Measurements from ENCODE around the gene NOG. TPM values are rescaled to one million over a fixed set of nuclear protein-coding genes. Genes with fewer than 3 reads are reported as not detected.

Gene NOG
- under 0.01 and 0.42 TPM in 2 replicates for total RNA-seq

DNA sequence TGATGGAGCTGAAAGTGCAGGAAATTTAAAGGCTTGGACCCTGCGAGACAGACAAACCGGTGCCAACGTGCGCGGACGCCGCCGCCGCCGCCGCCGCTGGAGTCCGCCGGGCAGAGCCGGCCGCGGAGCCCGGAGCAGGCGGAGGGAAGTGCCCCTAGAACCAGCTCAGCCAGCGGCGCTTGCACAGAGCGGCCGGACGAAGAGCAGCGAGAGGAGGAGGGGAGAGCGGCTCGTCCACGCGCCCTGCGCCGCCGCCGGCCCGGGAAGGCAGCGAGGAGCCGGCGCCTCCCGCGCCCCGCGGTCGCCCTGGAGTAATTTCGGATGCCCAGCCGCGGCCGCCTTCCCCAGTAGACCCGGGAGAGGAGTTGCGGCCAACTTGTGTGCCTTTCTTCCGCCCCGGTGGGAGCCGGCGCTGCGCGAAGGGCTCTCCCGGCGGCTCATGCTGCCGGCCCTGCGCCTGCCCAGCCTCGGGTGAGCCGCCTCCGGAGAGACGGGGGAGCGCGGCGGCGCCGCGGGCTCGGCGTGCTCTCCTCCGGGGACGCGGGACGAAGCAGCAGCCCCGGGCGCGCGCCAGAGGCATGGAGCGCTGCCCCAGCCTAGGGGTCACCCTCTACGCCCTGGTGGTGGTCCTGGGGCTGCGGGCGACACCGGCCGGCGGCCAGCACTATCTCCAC, at the start of gene NOG:
Gene NOG (plus strand): TSS at position 54 of the 674 bp plus-strand sequence. CDS start 525 bp downstream, at position 579.

Other genes with a start within 250 kb of the NOG start
- gene C17orf67, start 240.2 kb downstream of the NOG start, total RNA-seq = 0.59 and 0.78 TPM in 2 replicates
- 5.9 and 7.7 TPM in 2 replicates for gene DGKE, start 240.5 kb downstream of the NOG start, total RNA-seq

Data from smooth muscle cell of the umbilical artery (primary cell).